DMS153 treated with DMSO at 0.1 percent for 48 hours (cell line): ENCODE results near the gene VPS37D.
"Not testable (repeated sequence)": the region's sequence is repeated elsewhere in the genome, so short reads cannot be mapped to it uniquely, and the experiment has no call there.

ENCODE experiments used
- DNase-seq: peaks from one replicate; lab custom pipeline; 2025; ENCODE audit not compliant: unreplicated experiment; lab: John Stamatoyannopoulos, UW

Gene VPS37D

GRCh38 chr7:73704640-73705550, 37.3 kb downstream of the VPS37D start:
- no peak for DNase-seq

GRCh38 chr7:73705551-73705920, 37.9 kb downstream of the VPS37D start:
- DNase-seq: no peak

GRCh38 chr7:73706126-73707044, 38.8 kb downstream of the VPS37D start:
- no peak for DNase-seq

DNA sequence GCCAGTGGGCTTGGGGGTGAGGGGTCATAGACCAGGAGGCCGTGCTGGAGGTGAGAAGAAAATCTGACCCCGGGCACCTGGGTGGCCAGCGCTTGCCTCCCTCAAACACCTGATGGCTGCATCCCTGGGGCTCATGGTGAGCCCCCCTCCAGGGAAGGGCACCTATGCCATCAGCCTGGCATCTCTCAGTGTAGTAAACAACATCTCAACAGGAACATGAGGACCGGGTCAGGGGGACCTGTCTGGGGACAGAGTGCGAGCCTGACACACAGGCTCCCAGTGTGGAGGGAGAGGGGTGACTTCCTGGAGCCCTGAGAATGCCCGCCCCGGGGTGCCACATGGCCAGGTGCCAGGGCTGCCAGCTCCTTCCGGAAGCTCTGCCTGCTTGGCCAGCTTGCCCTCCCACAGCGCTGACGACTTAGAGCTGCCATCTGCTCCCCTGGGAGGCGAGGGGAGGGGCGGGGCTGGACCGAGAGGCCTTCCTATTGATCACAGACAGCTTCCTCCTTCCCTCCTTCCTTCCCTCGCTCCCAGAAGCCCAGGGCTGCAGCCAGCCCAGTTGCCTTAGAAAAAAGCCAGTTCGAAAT, 39.5 kb downstream of the VPS37D start:
- DNase-seq: peak; percentile 53

GRCh38 chr7:73708961-73709549, 41.4 kb downstream of the VPS37D start:
- no peak for DNase-seq

GRCh38 chr7:73712773-73713172, 45.1 kb downstream of the VPS37D start:
- no peak for DNase-seq

DNA sequence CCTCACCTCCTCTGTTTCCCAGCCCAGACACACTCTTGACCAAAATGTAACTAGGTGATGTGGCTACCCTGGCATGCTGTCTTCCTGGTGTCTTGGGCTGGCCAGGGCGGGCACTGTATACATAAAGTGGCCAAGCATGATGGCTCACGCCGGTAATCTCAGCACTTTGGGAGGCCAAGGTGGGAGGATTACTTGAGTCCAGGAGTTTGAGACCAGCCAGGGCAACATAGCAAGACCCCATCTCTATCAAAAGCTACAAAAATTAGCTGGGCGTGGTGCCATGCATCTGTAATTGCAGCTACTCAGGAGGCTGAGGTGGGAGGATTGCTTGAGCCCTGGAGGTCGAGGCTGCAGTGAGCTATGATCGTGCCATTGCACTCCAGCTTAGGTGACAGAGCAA, 45.7 kb downstream of the VPS37D start:
- not testable (repeated sequence) for DNase-seq

DNA sequence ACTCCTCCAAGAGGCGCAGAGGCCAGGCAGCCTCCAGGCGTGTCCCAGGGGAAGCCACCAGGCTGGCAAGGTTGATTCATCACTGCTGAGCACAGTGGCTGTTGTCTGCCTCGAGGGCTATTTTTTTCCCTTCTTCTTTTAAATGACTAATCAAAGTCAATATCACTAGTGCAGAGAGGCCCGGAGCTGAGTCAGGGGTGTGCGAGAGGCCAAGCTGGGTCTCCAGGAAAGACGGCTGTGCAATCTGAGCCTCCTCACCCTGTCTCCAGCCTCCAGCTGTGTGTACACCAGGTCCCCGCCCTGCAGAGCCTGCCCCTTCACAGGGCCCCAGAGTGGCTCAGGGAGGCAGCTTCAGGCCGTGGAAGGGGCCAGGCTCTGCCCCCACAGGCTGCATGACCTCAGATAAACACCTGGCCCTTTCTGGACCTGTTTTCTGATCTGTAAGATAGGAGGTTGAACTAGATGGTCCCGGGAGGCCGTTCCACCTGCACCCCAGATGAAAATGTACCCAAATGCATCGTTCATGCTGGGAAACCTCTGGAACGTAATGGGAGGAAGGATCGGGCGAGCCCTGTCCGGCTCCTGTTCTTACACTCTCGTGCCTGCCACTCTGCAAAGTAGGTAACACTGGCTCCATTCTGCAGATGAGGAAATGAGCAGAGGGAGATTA, 48.2 kb downstream of the VPS37D start:
- peak; percentile 69 for DNase-seq

GRCh38 chr7:73716318-73716890, 48.8 kb downstream of the VPS37D start:
- no peak for DNase-seq

- no peak for DNase-seq
Measured at GRCh38 chr7:73717025-73717807, 49.6 kb downstream of the VPS37D start.

- no peak for DNase-seq
Measured at GRCh38 chr7:73717991-73718405, 50.4 kb downstream of the VPS37D start.

DNA sequence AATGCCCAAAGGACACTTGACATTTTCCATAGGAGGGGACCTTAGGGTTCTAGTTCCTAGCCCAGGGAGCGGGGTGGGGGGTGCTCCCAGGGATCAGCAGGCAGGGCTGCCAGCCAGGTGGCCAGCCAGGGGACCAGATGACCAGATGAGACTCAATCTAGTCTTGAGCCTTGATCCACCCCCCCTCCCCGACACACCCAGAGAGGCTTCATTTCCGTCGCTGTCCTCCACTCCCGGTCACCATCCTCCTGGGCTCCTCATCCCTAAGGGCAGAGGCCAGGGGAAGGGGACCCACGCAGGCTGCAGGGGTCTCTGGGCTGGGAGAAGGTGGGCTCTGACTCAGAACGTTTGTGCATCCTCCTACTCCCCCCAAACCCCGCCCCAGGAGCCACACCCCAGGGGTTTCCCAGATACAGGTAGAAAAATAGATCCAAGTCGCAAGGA, 50.8 kb downstream of the VPS37D start:
- no peak for DNase-seq

DNA sequence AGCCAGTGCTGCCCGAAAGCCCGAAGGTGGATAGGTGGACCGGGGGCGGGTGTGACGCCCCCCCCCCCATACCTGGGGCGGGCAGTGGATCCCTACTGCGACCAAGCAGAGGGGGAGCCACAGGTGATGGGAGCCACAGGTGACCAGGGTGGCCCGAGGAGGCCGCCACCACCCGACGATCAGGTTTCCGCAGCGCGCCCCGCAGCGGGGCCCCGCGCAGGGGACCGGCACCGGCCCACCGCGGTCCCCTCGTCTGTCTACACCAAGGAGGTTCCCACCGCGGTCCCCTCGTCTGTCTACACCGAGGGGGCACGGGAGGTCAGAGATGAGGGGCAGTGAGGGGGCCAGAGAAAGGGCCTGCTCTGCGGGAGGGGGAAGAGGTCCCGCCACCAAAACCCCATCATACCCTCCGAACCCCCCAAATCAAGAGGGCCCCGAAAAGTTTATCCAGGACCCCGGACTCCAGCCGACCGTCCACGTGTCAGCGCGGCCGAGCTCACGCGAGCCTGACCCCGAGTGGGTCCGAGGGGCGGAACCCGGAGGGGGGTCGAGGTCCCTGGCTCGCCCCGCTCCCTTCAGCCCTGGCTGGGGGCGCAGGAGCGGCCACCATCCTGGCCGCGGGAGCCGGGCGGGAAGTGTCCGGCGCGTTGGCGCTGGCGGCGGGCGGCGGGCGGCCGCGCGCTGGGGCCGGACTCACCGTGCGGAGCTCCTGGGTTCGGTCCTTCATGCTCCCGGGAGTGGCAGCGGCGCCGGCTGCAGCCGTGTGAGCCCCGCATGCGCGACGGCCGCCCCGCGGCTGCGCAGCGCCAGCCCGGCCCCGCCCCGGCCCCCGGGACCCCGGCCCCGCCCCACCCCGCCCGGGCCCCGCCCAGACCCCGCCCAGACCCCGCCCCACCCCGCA, 51.5 kb downstream of the VPS37D start, which contains the start of gene STX1A:
Gene STX1A, minus strand, starts transcription at position 765 of the 901 bp plus-strand sequence. Its CDS starts 38 bp downstream, at position 727.
- no peak for DNase-seq

GRCh38 chr7:73719806-73720169, 52.2 kb downstream of the VPS37D start:
- DNase-seq: no peak

GRCh38 chr7:73720443-73720842, 52.8 kb downstream of the VPS37D start:
- not testable (repeated sequence) for DNase-seq

DNA sequence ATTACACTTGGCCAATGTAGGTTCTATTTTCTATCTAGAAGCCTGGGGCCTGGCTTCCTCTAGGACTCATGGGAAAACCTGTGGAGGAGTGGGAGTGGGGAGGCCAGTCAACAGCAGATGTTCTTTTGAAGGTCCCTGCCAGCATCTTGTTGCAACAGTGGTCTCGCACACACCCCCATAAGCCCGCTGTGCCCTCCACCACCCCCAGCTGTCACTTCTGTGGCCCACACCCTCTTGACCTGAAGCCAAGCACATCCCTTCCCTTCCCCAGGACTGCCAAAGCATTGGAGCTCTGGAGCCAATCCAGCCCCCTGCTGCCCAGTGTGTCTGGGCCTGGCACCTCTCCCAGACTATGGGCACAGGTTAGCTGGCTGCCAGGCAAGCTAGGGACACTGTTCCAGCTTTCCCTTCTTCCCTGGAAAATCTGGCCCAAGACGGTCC, 53.8 kb downstream of the VPS37D start:
- no peak for DNase-seq
